GM18498 (cell line): ENCODE results near the gene TRAF7.

Experiments
- ATAC-seq: cut with Tn5 transposase; IDR thresholded peaks from one replicate; pipeline ENCODE4 v1.9.1; 2021; ENCODE audit warnings: mild to moderate bottlenecking, moderate library complexity; ENCODE audit not compliant: unreplicated experiment

TRAF7 gene

GRCh38 chr16:2180962-2181923 is 25.7 kb downstream of the TRAF7 start:
- no peak for ATAC-seq

GRCh38 chr16:2181952-2182351 is 26.4 kb downstream of the TRAF7 start:
- no peak for ATAC-seq

DNA sequence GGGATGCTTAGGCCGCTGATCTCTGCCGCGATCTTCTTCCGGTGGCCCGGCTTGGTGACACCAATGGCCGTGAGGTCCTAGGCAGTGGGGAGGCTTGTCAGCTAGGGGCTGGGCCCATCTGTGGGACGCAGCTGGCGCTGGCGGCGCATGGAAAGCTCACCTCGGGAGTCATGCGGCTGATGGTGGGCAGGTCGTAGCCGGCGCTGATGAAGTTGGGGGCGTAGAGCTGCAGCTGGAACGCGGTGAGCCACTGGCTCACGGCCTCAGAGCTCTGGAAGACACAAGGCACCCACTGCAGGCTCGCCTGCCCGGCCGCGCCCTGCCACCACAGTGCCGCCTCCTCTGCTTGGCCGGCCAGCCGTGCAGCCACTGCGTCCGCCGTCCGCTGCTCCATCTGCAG is 28.1 kb downstream of the TRAF7 start:
- ATAC-seq = no peak

DNA sequence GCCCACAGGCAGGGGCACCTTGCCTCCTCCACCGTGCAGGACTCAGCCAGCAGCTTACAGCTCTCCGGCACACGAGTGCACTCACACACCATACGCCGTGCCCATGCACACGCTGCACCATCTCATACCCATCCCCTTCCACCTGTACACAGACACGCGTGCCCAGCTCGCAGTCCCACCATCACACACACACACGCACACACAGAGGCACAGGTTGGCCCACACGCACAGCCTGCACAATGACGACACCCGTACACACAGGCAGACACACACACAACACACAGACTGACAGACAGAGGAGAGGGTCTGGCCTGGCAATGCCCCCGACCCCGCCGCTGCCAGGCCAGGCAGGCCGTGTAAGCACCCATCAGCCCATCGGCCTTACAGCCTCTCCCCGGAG is 28.8 kb downstream of the TRAF7 start:
- ATAC-seq = no peak

- no peak for ATAC-seq
These were observed 29.4 kb downstream of the TRAF7 start for GRCh38 chr16:2184962-2185361.

DNA sequence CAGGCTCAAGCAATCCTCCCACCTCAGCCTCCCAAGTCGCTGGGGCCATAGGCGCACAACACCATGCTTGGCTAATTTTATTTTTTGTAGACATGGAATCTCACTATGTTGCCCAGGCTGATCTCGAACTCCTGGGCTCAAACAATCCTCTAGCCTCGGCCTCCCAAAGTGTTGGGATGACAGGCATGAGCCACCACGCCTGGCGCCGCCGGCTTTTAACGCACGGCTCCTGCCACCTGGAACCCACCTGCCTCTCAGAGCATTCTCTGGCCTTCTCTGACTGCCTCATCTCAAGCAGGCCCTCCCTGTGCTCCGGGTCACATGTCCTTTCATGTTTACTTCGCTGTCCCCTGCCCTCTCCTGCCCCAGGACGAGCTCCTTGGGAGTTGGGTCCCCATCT is 30.5 kb downstream of the TRAF7 start:
- ATAC-seq = no peak

- ATAC-seq = no peak
These were observed 30.9 kb downstream of the TRAF7 start for GRCh38 chr16:2186505-2186904.

DNA sequence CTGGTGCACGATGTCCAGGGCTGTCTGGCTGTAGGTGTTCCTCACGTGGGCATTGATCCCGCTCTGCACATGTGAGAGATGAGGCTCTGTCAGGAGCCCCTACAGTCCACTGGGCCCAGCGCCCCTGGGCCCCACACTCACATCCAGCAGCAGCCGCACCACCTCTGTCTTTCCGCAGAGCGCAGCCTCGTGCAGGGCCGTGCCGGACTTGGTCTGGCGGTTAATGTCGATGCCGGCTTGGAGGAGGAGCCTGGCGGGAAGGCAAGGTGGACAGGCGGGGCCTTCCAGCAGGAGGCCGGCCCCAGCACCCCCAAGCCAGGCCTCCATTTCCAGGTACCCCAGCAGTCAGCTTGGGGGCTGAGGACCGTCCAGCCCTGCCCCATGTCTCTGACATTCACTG is 31.6 kb downstream of the TRAF7 start:
- no peak for ATAC-seq

DNA sequence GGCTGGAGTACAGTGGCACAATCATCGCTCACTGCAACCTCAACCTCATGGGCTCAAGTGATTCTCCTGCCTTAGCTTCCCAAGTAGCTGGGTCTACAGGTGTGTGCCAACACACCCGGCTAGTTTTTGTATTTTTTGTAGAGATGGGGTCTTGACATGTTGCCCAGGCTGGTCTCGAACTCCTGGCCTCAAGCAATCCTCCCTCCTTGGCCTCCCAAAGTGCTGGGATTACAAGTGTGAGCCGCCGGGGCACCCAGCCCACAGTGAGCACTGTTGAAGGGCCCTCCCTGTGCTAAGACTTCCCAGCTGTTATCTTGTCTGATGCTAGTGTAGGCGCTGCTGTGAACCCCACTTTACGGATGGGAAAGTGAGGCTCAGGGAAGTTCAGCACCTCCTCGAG is 32.8 kb downstream of the TRAF7 start:
- ATAC-seq = no peak

DNA sequence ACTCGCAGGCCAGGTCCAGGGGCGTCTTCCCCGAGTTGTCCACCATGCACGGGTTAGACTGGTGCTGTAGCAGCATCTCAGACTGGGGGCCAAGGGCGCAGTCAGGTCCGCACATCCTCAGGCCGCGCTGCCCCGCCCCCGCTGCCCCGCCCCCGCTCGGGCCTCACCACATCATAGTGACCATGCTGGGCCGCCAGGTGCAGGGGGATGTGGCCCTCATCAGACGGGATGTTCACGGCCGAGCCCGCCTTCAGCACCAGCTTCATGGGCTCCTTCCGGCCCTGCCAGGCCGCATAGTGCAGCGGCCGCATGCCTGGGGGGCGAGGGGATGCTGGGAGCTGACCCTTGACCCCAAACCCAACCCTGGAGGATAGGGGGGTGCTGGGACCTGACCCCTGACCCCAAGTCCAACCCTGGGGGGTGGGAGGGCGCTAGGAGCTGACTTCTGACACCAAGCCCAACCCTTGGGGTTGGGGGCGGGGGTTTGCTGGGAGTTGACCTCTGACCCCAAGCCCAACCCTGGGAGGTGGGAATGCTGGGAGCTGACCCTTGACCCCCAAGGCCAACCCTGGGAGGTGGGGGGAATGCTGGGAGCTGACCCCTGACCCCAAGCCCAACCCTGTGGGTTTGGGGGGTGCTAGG is 33.8 kb downstream of the TRAF7 start:
- ATAC-seq = no peak

GRCh38 chr16:2190002-2190658 is 34.5 kb downstream of the TRAF7 start:
- no peak for ATAC-seq

DNA sequence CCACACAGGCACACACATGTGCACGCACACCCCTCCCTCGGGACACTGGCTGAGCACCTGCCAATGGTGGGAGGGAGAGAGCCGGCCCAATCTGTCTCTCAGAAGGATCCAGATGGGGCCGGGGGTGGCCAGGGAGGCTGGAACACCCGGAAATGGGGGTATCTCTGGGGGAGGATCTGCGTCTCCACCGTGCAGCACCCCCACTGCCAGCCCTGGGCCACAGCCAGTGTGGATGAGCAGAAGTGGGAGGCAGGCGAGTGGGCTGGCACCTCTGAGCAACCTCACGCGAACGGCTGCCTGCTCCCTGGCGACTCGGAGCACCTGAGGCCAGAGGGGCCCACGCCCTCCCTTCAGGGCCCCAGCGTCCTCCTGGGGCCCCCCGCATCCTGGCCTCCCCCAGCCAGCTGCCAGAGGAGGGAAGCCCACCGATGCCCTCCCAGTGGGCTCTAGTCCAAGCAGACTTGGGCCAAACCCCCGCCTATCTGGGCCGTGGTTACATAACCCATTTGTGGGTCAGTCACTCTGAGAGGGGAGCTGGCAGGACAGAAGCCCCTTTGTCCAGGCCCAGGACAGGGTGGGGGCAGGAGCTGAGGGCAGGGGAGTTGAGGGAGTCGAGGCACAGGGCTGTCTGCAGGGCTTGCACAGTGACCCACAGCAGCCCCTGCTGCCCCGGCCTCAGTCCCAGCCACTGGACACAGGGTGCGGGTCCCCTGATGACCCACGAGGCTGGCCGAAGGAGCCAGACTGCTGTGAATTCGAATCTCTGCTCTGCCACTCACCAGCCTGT is 35.3 kb downstream of the TRAF7 start:
- no peak for ATAC-seq

DNA sequence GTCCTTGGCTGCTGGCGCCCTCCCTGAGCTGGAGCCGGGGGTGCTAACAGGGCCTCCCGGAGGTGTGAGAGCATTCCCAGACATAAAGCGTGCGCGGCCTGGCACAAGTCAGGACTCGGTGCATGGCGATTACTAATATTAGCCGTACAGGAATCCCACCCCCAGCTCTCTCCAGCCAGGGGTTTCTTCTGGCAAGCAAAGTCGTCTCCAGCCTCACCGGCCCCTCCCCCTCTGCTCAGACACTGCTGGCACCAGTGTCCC is 35.8 kb downstream of the TRAF7 start:
- ATAC-seq = no peak

- ATAC-seq = no peak
These were observed 38.7 kb downstream of the TRAF7 start for GRCh38 chr16:2194166-2194834.

- ATAC-seq = no peak
These were observed 39.3 kb downstream of the TRAF7 start for GRCh38 chr16:2194852-2195321.

DNA sequence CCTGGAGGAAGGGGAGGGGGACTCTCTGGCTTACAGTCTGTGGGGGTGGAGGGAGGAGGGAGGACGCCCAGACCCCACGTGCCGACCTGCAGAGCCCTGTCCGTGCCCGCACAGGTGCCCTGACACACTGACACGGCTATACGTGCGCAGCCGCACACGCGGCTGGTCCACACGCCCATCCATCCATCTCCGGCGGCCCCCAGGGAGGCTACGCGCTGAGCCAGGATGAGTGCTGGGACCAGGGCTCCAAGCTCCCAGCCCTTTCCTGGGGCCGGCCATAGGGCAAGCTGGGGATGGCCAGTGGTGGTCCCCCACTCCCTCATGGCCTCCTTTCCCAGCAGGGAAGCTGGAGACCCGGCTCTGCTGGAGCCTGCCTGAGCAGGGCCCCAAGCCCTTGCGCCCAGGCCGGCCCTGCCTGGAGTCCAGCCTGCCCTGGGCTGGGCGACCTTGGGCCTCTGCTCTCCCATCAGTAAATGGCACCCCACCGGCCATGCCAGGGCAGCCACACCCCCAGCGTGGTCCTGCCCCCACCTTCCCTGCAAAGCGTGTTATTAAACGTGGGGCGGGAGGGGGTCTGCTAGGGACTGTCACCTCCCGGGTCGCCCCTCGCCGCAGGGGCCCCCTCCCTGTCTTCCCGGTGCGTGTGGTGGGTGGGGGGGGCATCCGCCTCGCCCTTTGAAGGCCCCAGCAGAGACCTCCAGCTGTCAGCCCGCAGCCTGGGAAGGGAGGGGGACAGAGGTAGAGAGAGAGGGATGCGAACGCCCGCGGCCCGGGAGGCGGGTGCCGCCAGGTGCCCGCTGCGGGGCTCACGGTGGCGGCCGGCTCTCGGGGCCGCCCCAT is 40.0 kb downstream of the TRAF7 start:
- no peak for ATAC-seq

DNA sequence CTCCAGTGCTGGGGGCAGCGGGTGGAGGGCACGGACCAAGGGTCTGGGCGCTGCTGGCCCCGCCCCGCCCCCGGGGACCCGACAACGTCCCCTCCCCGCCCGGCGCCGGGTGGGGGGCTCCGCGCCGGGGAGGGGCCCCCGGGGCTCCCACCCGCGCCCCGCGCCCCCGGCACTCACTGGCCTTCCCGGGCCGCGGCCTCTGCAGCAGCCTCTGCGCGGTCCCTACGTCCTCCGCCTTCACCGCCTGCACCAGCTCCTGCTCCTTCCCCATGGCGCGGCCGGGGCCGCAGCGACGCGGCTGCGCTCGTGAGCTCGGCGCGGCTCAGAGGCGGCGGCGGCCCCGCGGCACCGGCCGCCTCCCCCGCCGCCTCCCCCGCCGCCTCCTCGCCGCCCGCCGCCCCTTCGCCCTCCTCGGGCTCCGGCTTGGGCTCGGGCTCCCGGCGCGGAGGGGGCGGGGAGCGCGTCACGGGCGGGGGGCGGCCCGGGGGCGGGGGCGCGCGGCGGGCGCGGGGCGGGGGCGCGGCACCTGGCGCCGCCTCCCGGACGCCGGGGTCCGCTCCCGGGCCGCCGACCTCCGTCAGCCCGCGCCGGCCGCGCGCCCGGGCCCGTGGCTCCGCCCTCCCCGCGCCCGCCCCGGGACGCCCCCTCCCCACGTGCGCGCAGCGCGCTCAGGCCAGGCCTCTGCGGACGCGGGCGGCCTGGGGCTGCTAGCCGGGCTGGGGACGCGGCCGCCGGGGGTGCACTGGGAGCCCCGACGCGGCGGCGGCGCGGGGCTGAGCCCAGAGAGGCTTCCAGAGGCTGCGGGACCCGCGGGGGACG is 40.8 kb downstream of the TRAF7 start, which contains the start of gene CASKIN1:
Gene CASKIN1, minus strand, starts transcription at position 444 of the 819 bp plus-strand sequence. Its CDS starts 173 bp downstream, at position 271.
- ATAC-seq = no peak

DNA sequence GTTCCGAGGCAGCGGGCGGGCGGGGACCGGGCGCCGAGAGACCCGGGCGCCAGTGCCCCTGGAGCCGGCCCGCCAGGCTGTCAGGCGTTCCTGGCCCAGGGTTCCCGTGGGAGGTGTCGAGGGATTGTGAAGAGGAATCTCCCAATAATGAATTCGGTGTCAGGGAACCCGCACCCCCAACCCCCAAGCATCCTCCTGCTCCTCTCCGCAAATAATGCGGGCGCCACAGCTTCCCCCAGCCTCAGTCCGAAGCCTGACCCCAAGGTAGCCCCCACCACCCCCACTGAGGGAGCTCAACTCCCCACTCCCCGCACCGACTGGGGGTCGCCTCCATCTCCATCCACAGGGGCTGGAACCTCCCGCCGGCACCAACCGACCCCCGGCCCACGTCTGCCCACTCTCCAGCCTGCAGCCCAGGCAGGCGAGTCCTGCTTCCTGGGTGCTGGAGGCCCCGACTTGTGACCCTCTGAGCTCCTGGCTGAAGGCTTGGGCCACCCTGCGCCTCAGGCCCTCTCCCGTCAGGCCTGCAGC is 41.5 kb downstream of the TRAF7 start:
- no peak for ATAC-seq
